Type B pancreatic cell (in vitro differentiated cells): ENCODE results near the gene PTGES2. TPM values are rescaled to one million over a fixed set of nuclear protein-coding genes. Genes with fewer than 3 reads are reported as not detected.
"Not testable (repeated sequence)": the region's sequence is repeated elsewhere in the genome, so short reads cannot be mapped to it uniquely, and the experiment has no call there.

Experiments used
- DNase-seq: peaks from one replicate; pipeline ENCODE4 v3.0.0; 2021; ENCODE audit warnings: mixed read lengths; ENCODE audit not compliant: unreplicated experiment; ENCODE audit errors: extremely low spot score
- H3K27ac Mint-ChIP-seq: 2 replicates; pipeline ENCODE4 v1.8.0; 2021; ENCODE audit warnings: mild to moderate bottlenecking, mixed read lengths
- H3K27me3 Mint-ChIP-seq: 2 replicates; pipeline ENCODE4 v1.8.0; 2021; ENCODE audit warnings: mixed read lengths
- H3K36me3 Mint-ChIP-seq: 2 replicates; pipeline ENCODE4 v1.8.0; 2021; ENCODE audit warnings: mixed read lengths
- H3K4me1 Mint-ChIP-seq: one replicate; pipeline ENCODE4 v1.8.0; 2021; ENCODE audit warnings: mixed read lengths; ENCODE audit not compliant: unreplicated experiment
- H3K4me3 Mint-ChIP-seq: 2 replicates; pipeline ENCODE4 v1.8.0; 2021; ENCODE audit warnings: mild to moderate bottlenecking, mixed read lengths
- H3K9me3 Mint-ChIP-seq: 2 replicates; pipeline ENCODE4 v1.8.0; 2021; ENCODE audit warnings: mixed read lengths
- CTCF ChIP-seq: fragments of 200-600 bp; sonication (generic); conservative IDR thresholded peaks from 2 replicates; pipeline ENCODE4 v1.5.0; 2021; ENCODE audit warnings: antibody characterized with exemption, mild to moderate bottlenecking
- total RNA-seq: library from RNA; stranded (reverse); gene quantifications from 2 replicates; pipeline ENCODE4 v1.2.1, GENCODE V29; 2021; ENCODE audit warnings: low replicate concordance

PTGES2 gene
- total RNA-seq, 1 donor from 2014 or later = 67.2 TPM

GRCh38 chr9:128078504-128079434, 48.8 kb downstream of the PTGES2 start:
- peak overlapping the region; percentile 96 for H3K27ac Mint-ChIP-seq
- peak overlapping the region; percentile 71 for H3K4me3 Mint-ChIP-seq
- TF ChIP-seq CTCF = no peak
- peaks cover 13% of the 10 kb centered on the region for H3K36me3 Mint-ChIP-seq
- no peak for DNase-seq
- no peaks in the 10 kb centered on the region for H3K27me3 Mint-ChIP-seq
- H3K9me3 Mint-ChIP-seq = peaks cover 6% of the 10 kb centered on the region
- peaks cover 32% of the 10 kb centered on the region for H3K4me1 Mint-ChIP-seq

DNA sequence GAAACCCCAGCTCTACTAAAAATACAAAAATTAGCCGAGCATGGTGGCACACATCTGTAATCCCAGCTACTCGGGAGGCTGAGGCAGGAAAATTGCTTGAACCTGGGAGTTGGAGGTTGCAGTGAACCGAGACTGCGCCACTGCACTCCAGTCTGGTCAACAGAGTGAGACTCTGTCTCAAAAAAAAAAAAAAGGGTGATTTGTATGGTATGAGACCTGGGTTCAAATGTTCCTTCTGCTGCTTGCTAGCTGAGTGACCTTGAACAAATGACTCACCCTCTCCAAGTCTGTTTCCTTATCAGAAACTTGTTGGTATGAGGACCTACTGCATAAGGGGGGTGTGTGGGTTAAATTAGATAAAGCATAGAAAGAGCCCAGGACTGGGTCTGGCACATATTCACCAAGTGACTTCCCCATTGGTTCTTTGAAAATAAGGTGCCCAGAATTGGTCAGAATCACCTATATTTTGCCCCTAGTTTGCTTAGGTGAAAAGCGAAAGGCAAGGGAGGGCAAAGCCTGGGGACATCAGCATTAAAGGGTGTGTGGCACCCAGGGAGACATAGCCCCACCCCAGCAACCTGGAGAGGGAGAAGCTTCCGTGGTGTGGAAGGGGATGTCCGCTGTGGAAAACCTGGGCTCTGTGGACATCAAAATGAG, 49.6 kb downstream of the PTGES2 start:
- Mint-ChIP-seq H3K9me3 (peaks cover 6% of the 10 kb centered on the region), H3K36me3 (peaks cover 12% of the 10 kb centered on the region), H3K4me1 (peaks cover 36% of the 10 kb centered on the region), H3K27me3 (no peaks in the 10 kb centered on the region), H3K4me3 (peak overlapping the region; percentile 71), H3K27ac (peak overlapping the region; percentile 96)
- no peak for DNase-seq
- no peak for TF ChIP-seq CTCF

DNA sequence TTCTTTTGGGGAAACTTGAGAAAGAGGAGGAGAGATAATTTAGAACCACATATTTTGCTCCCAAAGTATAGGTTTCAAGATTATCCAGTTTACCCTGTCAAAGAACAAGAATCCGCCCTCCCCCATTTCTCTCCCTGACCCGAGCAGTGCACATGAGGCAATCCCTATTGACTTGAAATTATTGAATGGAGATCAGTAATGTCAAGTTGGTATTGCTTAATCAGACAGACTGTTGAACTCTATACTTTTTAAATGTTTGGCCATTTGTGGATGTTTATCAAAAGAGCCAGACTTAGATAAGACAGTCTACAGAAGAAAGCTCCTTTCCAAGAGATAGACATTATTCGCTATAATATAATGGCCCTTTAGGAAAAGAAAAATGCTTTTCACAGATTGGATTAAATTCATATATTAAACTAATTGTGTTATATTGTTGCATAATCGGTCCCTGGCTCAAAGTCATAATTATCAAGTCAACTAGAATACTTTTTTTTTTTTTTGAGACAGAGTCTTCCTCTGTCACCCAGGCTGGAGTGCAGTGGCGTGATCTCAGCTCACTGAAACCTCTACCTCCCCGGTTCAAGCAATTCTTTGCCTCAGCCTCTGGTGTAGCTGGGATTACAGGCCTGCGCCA, 54.2 kb downstream of the PTGES2 start:
- no peak for TF ChIP-seq CTCF
- H3K4me3 Mint-ChIP-seq = peak overlapping the region; percentile 76
- H3K27ac Mint-ChIP-seq = peak overlapping the region; percentile 87
- H3K9me3 Mint-ChIP-seq = no peaks in the 10 kb centered on the region
- DNase-seq = no peak
- no peaks in the 10 kb centered on the region for H3K27me3 Mint-ChIP-seq
- H3K36me3 Mint-ChIP-seq = peaks cover 8% of the 10 kb centered on the region
- H3K4me1 Mint-ChIP-seq = peaks cover 37% of the 10 kb centered on the region

DNA sequence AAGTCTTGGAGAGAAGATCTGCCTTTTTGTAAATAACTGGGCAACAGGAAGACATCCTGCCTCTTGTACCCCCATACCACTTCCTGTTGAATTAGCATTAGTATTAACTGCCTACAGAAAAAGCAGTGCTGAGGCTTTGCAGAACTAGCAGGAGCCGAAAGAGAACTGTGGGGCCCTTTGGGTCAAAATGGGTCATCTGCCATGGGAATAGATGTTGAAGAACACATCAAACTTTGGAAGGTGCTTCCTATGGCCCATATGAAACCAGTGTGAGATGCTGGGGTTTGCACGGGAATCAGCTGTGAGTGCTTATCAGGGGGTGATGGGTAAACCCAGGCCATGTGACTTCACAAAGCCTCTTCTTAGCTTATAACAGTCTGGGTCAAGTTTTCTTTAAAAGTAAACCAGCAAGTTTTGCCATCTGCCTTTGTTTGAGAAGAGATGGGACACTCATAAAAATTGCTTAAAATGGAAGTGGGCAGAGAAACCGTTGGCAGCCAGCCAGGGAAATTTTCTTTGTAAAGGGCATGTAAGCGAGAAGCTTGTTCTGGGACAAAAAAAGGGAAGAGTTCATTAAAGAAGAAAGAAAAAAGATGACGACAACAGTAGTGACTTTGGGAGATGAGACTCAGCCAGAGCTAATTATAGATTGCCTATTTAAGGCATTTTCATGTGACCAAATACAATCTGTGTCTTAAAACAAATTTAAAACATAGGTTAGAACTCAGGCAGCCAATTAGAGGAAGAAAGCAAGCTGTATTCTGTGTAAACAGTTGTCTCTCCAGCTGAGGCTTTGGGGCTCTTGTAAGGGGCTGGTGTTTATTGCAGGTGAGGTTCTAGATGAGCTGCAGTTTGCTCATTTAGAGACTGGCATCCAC, 55.1 kb downstream of the PTGES2 start:
- no peak for DNase-seq
- Mint-ChIP-seq H3K27me3 (no peaks in the 10 kb centered on the region), H3K4me3 (peak overlapping the region; percentile 76), H3K36me3 (peaks cover 8% of the 10 kb centered on the region), H3K4me1 (peaks cover 33% of the 10 kb centered on the region), H3K27ac (peak overlapping the region; percentile 87), H3K9me3 (no peaks in the 10 kb centered on the region)
- no peak for TF ChIP-seq CTCF

DNA sequence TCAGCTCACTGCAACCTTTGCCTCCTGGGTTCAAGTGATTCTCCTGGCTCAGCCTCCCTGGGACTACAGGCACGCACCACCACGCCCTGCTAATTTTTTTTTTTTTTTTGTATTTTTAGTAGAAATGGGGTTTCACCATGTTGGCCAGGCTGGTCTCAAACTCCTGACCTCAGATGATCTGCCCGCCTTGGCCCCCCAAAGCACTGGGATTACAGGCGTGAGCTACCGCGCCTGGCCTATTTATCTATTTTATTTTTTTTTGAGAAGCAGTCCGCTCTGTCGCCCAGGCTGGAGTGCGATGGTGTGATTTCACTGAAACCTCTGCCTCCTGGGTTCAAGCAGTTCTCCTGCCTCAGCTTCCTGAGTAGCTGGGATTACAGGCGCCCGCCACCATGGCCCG, 56.1 kb downstream of the PTGES2 start:
- not testable (repeated sequence) for H3K27me3 Mint-ChIP-seq, H3K9me3 Mint-ChIP-seq, DNase-seq, H3K36me3 Mint-ChIP-seq
- H3K4me3 Mint-ChIP-seq = peak overlapping the region; percentile 76
- peak overlapping the region; percentile 87 for H3K27ac Mint-ChIP-seq
- peaks cover 33% of the 10 kb centered on the region for H3K4me1 Mint-ChIP-seq
